Measurements from ENCODE around the gene TREML1.

Gene TREML1

DNA sequence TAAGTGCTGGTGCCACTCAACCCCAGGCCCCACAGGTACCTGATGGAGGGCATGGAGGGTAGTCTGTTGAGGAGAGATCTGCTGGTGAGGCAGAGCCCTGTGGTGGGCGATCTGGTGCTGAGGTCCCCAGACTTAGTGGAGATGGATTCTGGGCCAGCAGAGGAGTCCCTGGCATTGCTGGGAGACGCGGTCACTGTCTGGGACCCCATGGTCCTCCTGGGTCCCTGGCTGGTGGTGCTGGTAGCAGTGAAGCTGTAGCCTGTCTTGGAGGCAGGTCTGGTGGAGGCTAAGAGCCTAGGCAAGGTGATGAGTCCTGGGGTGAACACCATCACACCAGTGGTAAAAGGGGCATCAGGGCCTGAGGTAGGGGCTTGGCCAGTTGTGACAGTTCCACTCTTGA lies 40.2 kb upstream of the TREML1 start:
- Histone ChIP-seq H3K4me3 (ENCODE audit: low read depth, low read length) (no peak overlapping the region), H3K9me3 (ENCODE audit: control insufficient read depth, insufficient read depth, low read depth, low read length) (no peaks in the 10 kb centered on the region), H3K27ac (ENCODE audit: extremely low read depth, low read depth, low read length) (no peak overlapping the region), H3K36me3 (ENCODE audit: control insufficient read depth in 2 of 2, insufficient read depth in 1 of 2, low read length in 2 of 2) (no peaks in the 10 kb centered on the region), H3K4me1 (ENCODE audit: control insufficient read depth, insufficient read depth, low read length) (no peaks in the 10 kb centered on the region)
- ChIA-PET CTCF (interaction anchor here (0.5 to 0.7 kb wide), 2 partner anchors 88 to 218 kb away, joined by 3 to 4 read pairs; no protein-coding TSS in a partner anchor), POLR2A (no interaction called here)
- TF ChIP-seq ZNF837 (tag by site-specific recombination; IDR thresholded peaks at IDR 0.05) = no peak
- TF ChIP-seq ZNF843 (tag by site-specific recombination; IDR thresholded peaks at IDR 0.05) = no peak
- TF ChIP-seq ZNF621 (tag by site-specific recombination; IDR thresholded peaks at IDR 0.05) = no peak
- TF ChIP-seq ZBTB7A (tag by site-specific recombination; IDR thresholded peaks at IDR 0.05; ENCODE audit: low read depth) = no peak

- TF ChIP-seq YY2 (tag by site-specific recombination; IDR thresholded peaks at IDR 0.05) = no peak
- TF ChIP-seq, protein P1, sequence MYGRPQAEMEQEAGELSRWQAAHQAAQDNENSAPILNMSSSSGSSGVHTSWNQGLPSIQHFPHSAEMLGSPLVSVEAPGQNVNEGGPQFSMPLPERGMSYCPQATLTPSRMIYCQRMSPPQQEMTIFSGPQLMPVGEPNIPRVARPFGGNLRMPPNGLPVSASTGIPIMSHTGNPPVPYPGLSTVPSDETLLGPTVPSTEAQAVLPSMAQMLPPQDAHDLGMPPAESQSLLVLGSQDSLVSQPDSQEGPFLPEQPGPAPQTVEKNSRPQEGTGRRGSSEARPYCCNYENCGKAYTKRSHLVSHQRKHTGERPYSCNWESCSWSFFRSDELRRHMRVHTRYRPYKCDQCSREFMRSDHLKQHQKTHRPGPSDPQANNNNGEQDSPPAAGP (tag by site-specific recombination; IDR thresholded peaks at IDR 0.05) = 0 out of 2 replicates have a peak, but pooled peaks have one; percentile 60
- H3K27ac ChIP-seq (ENCODE audit: extremely low read depth, low read depth, low read length) = no peak overlapping the region
- H3K36me3 ChIP-seq (ENCODE audit: control insufficient read depth in 2 of 2, insufficient read depth in 1 of 2, low read length in 2 of 2) = no peaks in the 10 kb centered on the region
- H3K4me1 ChIP-seq (ENCODE audit: control insufficient read depth, insufficient read depth, low read length) = no peaks in the 10 kb centered on the region
- no peak overlapping the region for H3K4me3 ChIP-seq (ENCODE audit: low read depth, low read length)
- no peaks in the 10 kb centered on the region for H3K9me3 ChIP-seq (ENCODE audit: control insufficient read depth, insufficient read depth, low read depth, low read length)
- POLR2A ChIA-PET = no interaction called here
- CTCF ChIA-PET = no interaction called here
These were observed 39.7 kb upstream of the TREML1 start for GRCh38 chr6:41193884-41194283.

- no peak overlapping the region for H3K27ac ChIP-seq (ENCODE audit: extremely low read depth, low read depth, low read length)
- TF ChIP-seq ZNF658 (tag by site-specific recombination; IDR thresholded peaks at IDR 0.05) = no peak
- TF ChIP-seq ZNF626 (tag by site-specific recombination; IDR thresholded peaks at IDR 0.05) = no peak
- TF ChIP-seq EGR2 (tag by site-specific recombination; IDR thresholded peaks at IDR 0.05; ENCODE audit: low read depth) = no peak
- TF ChIP-seq, protein P2, sequence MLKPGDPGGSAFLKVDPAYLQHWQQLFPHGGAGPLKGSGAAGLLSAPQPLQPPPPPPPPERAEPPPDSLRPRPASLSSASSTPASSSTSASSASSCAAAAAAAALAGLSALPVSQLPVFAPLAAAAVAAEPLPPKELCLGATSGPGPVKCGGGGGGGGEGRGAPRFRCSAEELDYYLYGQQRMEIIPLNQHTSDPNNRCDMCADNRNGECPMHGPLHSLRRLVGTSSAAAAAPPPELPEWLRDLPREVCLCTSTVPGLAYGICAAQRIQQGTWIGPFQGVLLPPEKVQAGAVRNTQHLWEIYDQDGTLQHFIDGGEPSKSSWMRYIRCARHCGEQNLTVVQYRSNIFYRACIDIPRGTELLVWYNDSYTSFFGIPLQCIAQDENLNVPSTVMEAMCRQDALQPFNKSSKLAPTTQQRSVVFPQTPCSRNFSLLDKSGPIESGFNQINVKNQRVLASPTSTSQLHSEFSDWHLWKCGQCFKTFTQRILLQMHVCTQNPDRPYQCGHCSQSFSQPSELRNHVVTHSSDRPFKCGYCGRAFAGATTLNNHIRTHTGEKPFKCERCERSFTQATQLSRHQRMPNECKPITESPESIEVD (tag by site-specific recombination; IDR thresholded peaks at IDR 0.05) = no peak
- no peak for TF ChIP-seq ZSCAN23 (tag by site-specific recombination; IDR thresholded peaks at IDR 0.05)
- no peak for TF ChIP-seq ZNF654 (tag by site-specific recombination; IDR thresholded peaks at IDR 0.05; ENCODE audit: low read depth)
- TF ChIP-seq MYNN (tag by site-specific recombination; IDR thresholded peaks at IDR 0.05; ENCODE audit: borderline replicate concordance) = no peak
- no peak overlapping the region for H3K4me3 ChIP-seq (ENCODE audit: low read depth, low read length)
- no peaks in the 10 kb centered on the region for H3K9me3 ChIP-seq (ENCODE audit: control insufficient read depth, insufficient read depth, low read depth, low read length)
- no peaks in the 10 kb centered on the region for H3K4me1 ChIP-seq (ENCODE audit: control insufficient read depth, insufficient read depth, low read length)
- ChIA-PET POLR2A (no interaction called here), CTCF (interaction anchor here (1.5 kb wide), 1 partner anchor 114 kb away, joined by 4 read pairs; no protein-coding TSS in a partner anchor)
- H3K36me3 ChIP-seq (ENCODE audit: control insufficient read depth in 2 of 2, insufficient read depth in 1 of 2, low read length in 2 of 2) = no peaks in the 10 kb centered on the region
These were observed 39.1 kb upstream of the TREML1 start for GRCh38 chr6:41193171-41193734.

GRCh38 chr6:41191569-41191968 lies 37.4 kb upstream of the TREML1 start:
- H3K36me3 ChIP-seq (ENCODE audit: control insufficient read depth in 2 of 2, insufficient read depth in 1 of 2, low read length in 2 of 2) = no peaks in the 10 kb centered on the region
- ChIA-PET POLR2A (no interaction called here), CTCF (interaction anchor here (0.7 to 3.6 kb wide), 11 partner anchors 9 to 127 kb away, joined by 3 to 19 read pairs (median 4); partner anchors contain the start of gene TREML2)
- TF ChIP-seq ZNF776 (tag by site-specific recombination; IDR thresholded peaks at IDR 0.05; ENCODE audit: borderline replicate concordance) (no peak), ZNF24 (tag by site-specific recombination; IDR thresholded peaks at IDR 0.05) (no peak), ZFP37 (tag by site-specific recombination; IDR thresholded peaks at IDR 0.05) (no peak), ZNF610 (tag by site-specific recombination; IDR thresholded peaks at IDR 0.05; ENCODE audit: borderline replicate concordance) (no peak), ZNF157 (tag by site-specific recombination; IDR thresholded peaks at IDR 0.05) (no peak), OSR2 (tag by site-specific recombination; IDR thresholded peaks at IDR 0.05) (no peak), HIC1 (tag by site-specific recombination; IDR thresholded peaks at IDR 0.05) (no peak), ZSCAN23 (tag by site-specific recombination; IDR thresholded peaks at IDR 0.05) (no peak), ZNF335 (tag by site-specific recombination; conservative IDR thresholded peaks at IDR 0.05) (no peak), KLF9 (tag by site-specific recombination; IDR thresholded peaks at IDR 0.05; ENCODE audit: low read depth) (no peak), YY1 (tag by site-specific recombination; IDR thresholded peaks at IDR 0.05) (no peak), ZBTB17 (tag by site-specific recombination; IDR thresholded peaks at IDR 0.05) (no peak), RBAK (tag by site-specific recombination; IDR thresholded peaks at IDR 0.05) (no peak)

More at GRCh38 chr6:41191569-41191968, 37.4 kb upstream of the TREML1 start:
- H3K4me1 ChIP-seq (ENCODE audit: control insufficient read depth, insufficient read depth, low read length) = no peaks in the 10 kb centered on the region
- no peak overlapping the region for H3K27ac ChIP-seq (ENCODE audit: extremely low read depth, low read depth, low read length)
- H3K4me3 ChIP-seq (ENCODE audit: low read depth, low read length) = no peak overlapping the region
- H3K9me3 ChIP-seq (ENCODE audit: control insufficient read depth, insufficient read depth, low read depth, low read length) = no peaks in the 10 kb centered on the region
